ENCODE data around the gene TAF1B. TPM values are rescaled to one million over a fixed set of nuclear protein-coding genes. Genes with fewer than 3 reads are reported as not detected.

The TAF1B gene
- total RNA-seq, 4 donors from 2014 or later = 0.80 to 18.9 (median 4.4) TPM; not detected in 1

- peaks cover 29% of the 10 kb centered on the region for H3K27me3 ChIP-seq
- WGBS, 2 donors (ENCODE audit: low coverage in 1 of 2) = 61 to 76% methylated on average over 4 to 6 of the region's 6 CpGs
- H3K27ac ChIP-seq = no peak overlapping the region
- peaks cover 0 to 12% (median 5%) of the 10 kb centered on the region in 4 donors for H3K4me1 ChIP-seq
- DNase-seq = no peak
- in situ Hi-C loops (cut with MboI; ENCODE audit: low pct_ligation_motif_present in 1 of 4, low pct_unique_long_range_greater_than_20kb in 1 of 4, low sequenced_read_pairs in 3 of 4) (no loop called here), intact Hi-C loops (cut with DNase I; ENCODE audit: low total_unique reads) (loop anchor here (1.0 kb wide), 1 partner anchor 19 kb away; no protein-coding TSS in a partner anchor)
- H3K4me3 ChIP-seq = no peak overlapping the region
- H3K36me3 ChIP-seq = peaks cover 0 to 3% (median 0%) of the 10 kb centered on the region in 4 donors
- no peaks in the 10 kb centered on the region for H3K9me3 ChIP-seq
- no peak for TF ChIP-seq POLR2AphosphoS5 (IDR thresholded peaks at IDR 0.05)
- no peak for TF ChIP-seq CTCF (IDR thresholded peaks at IDR 0.05)
- no peak for TF ChIP-seq EP300 (IDR thresholded peaks at IDR 0.05; ENCODE audit: low read depth)
- TF ChIP-seq POLR2A (IDR thresholded peaks at IDR 0.05) = no peak
These were observed 98.7 kb downstream of the TAF1B start for GRCh38 chr2:9941996-9942390.

DNA sequence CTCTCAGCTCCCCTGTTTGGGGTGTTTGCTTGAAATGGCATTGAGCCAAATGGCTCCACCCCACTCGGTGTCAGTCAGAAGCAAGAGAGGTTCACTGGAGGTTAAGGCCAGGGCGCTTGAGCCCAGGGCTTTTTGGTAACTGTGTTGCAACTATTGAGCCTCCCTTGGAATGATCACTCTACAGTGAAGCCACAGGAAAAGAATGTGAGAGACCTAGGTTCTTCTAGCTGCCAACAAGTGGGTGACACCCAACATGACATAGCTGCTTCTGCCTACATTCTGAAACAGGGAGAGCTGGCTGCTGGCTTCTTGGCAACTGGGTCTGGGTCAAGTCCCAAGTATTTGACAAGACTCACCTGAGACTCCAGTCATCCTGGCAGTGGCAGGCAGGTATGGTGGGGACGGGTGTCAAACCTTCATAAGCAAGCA lies 101.1 kb downstream of the TAF1B start:
- H3K9me3 ChIP-seq = no peaks in the 10 kb centered on the region
- no peaks in the 10 kb centered on the region for H3K36me3 ChIP-seq
- intact Hi-C loops (cut with DNase I; ENCODE audit: low total_unique reads) (no loop called here), in situ Hi-C loops (cut with MboI; ENCODE audit: low pct_ligation_motif_present in 1 of 4, low pct_unique_long_range_greater_than_20kb in 1 of 4, low sequenced_read_pairs in 3 of 4) (no loop called here)
- H3K4me3 ChIP-seq = no peak overlapping the region
- TF ChIP-seq CTCF (IDR thresholded peaks at IDR 0.05) (no peak), POLR2A (IDR thresholded peaks at IDR 0.05) (no peak), EP300 (IDR thresholded peaks at IDR 0.05; ENCODE audit: low read depth) (no peak)
- no peak overlapping the region for H3K27ac ChIP-seq
- no peak for DNase-seq
- peaks cover 0 to 12% (median 5%) of the 10 kb centered on the region in 4 donors for H3K4me1 ChIP-seq
- peaks cover 29% of the 10 kb centered on the region for H3K27me3 ChIP-seq
- 62% methylated on average over 3 of the region's 3 CpGs; no CpG with 5 or more reads in 1 of the 2 donors for WGBS, 2 donors (ENCODE audit: low coverage in 1 of 2)

GRCh38 chr2:9945596-9945995 lies 102.3 kb downstream of the TAF1B start:
- H3K4me1 ChIP-seq = peaks cover 0 to 3% (median 2%) of the 10 kb centered on the region in 4 donors
- intact Hi-C loops (cut with DNase I; ENCODE audit: low total_unique reads) = no loop called here
- in situ Hi-C loops (cut with MboI; ENCODE audit: low pct_ligation_motif_present in 1 of 4, low pct_unique_long_range_greater_than_20kb in 1 of 4, low sequenced_read_pairs in 3 of 4) = no loop called here
- H3K27ac ChIP-seq = no peak overlapping the region
- DNase-seq = no peak
- WGBS, 2 donors (ENCODE audit: low coverage in 1 of 2) = 64 to 81% methylated on average over 7 of the region's 7 CpGs
- TF ChIP-seq POLR2AphosphoS5 (IDR thresholded peaks at IDR 0.05) (no peak), EP300 (IDR thresholded peaks at IDR 0.05; ENCODE audit: low read depth) (no peak), POLR2A (IDR thresholded peaks at IDR 0.05) (no peak), CTCF (IDR thresholded peaks at IDR 0.05) (no peak)
- no peaks in the 10 kb centered on the region for H3K36me3 ChIP-seq
- H3K9me3 ChIP-seq = no peaks in the 10 kb centered on the region
- no peak overlapping the region for H3K4me3 ChIP-seq
- H3K27me3 ChIP-seq = peaks cover 41% of the 10 kb centered on the region

- 75 to 91% methylated on average over 5 to 7 of the region's 7 CpGs for WGBS, 2 donors (ENCODE audit: low coverage in 1 of 2)
- H3K27ac ChIP-seq = no peak overlapping the region
- H3K27me3 ChIP-seq = peaks cover 45% of the 10 kb centered on the region
- no peak overlapping the region for H3K4me3 ChIP-seq
- no peak for DNase-seq
- intact Hi-C loops (cut with DNase I; ENCODE audit: low total_unique reads) = no loop called here
- in situ Hi-C loops (cut with MboI; ENCODE audit: low pct_ligation_motif_present in 1 of 4, low pct_unique_long_range_greater_than_20kb in 1 of 4, low sequenced_read_pairs in 3 of 4) = no loop called here
- H3K36me3 ChIP-seq = no peaks in the 10 kb centered on the region
- no peaks in the 10 kb centered on the region for H3K9me3 ChIP-seq
- H3K4me1 ChIP-seq = peaks cover 0 to 8% (median 6%) of the 10 kb centered on the region in 4 donors
- TF ChIP-seq POLR2A (IDR thresholded peaks at IDR 0.05) (no peak), POLR2AphosphoS5 (IDR thresholded peaks at IDR 0.05) (no peak), EP300 (IDR thresholded peaks at IDR 0.05; ENCODE audit: low read depth) (no peak), CTCF (IDR thresholded peaks at IDR 0.05) (no peak)
These were observed 102.8 kb downstream of the TAF1B start for GRCh38 chr2:9946076-9946475.

All from transverse colon (tissue), 4 donors.